Measurements from ENCODE around the gene SLC44A4.
"Not testable (repeated sequence)": the region's sequence is repeated elsewhere in the genome, so short reads cannot be mapped to it uniquely, and the experiment has no call there.

SLC44A4 gene

GRCh38 chr6:31879901-31880300 is 1.1 kb upstream of the SLC44A4 start:
- no peak for DNase-seq

GRCh38 chr6:31879143-31879542 is 346 bp upstream of the SLC44A4 start:
- no peak for DNase-seq

- DNase-seq = no peak
Observed at GRCh38 chr6:31878222-31878621, 575 bp downstream of the SLC44A4 start.

GRCh38 chr6:31877651-31878161 is 1.1 kb downstream of the SLC44A4 start:
- no peak for DNase-seq

GRCh38 chr6:31877125-31877650 is 1.6 kb downstream of the SLC44A4 start:
- no peak for DNase-seq

GRCh38 chr6:31876357-31876756 is 2.4 kb downstream of the SLC44A4 start:
- DNase-seq = no peak

- DNase-seq = no peak
Observed at GRCh38 chr6:31875877-31876276, 2.9 kb downstream of the SLC44A4 start.

GRCh38 chr6:31874836-31875572 is 3.8 kb downstream of the SLC44A4 start:
- DNase-seq = no peak

GRCh38 chr6:31874084-31874670 is 4.6 kb downstream of the SLC44A4 start:
- DNase-seq = no peak

GRCh38 chr6:31871046-31871659 is 7.6 kb downstream of the SLC44A4 start:
- peak; percentile 59 for DNase-seq

- no peak for DNase-seq
Observed at GRCh38 chr6:31870385-31870921, 8.3 kb downstream of the SLC44A4 start.

- DNase-seq = no peak
Observed at GRCh38 chr6:31869343-31869742, 9.5 kb downstream of the SLC44A4 start.

GRCh38 chr6:31868658-31868971 is 10.2 kb downstream of the SLC44A4 start:
- not testable (repeated sequence) for DNase-seq

GRCh38 chr6:31865205-31866118 is 13.3 kb downstream of the SLC44A4 start:
- DNase-seq = no peak

GRCh38 chr6:31864818-31865204 is 14.0 kb downstream of the SLC44A4 start:
- no peak for DNase-seq

- not testable (repeated sequence) for DNase-seq
Observed at GRCh38 chr6:31864123-31864562, 14.7 kb downstream of the SLC44A4 start.

GRCh38 chr6:31862344-31863235 is 16.2 kb downstream of the SLC44A4 start, which contains the start of gene NEU1:
NEU1 (minus strand) TSS chr6:31862821; CDS start chr6:31862776, 45 bp downstream.
- DNase-seq = peak; percentile 100

GRCh38 chr6:31861919-31862343 is 16.9 kb downstream of the SLC44A4 start:
- no peak for DNase-seq

GRCh38 chr6:31861150-31861549 is 17.6 kb downstream of the SLC44A4 start:
- no peak for DNase-seq

GRCh38 chr6:31860349-31860748 is 18.4 kb downstream of the SLC44A4 start:
- DNase-seq = no peak

- DNase-seq = no peak
Observed at GRCh38 chr6:31859923-31860322, 18.9 kb downstream of the SLC44A4 start.
